Measurements from ENCODE around the gene REG4.

REG4 gene

DNA sequence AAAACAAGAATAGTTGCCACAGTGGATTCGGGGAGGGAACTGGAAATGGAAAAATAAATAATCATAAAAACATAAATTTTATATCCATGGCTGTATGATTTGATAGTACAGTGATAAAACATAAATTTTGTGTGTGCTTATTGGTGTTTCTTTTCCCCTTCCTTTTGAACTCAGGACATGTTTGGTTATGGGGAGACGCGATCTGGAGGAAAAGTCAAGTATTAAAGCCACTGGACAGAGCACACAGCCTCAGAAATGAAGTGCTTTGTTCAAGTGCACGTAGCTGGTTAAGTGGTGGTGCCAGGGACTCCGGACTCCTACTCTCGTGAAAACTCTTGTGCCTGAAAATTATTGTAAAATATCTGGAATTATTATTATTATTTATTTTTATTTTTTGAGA is 32.9 kb downstream of the REG4 start:
- H3K9me3 ChIP-seq (ENCODE audit: control insufficient read depth, insufficient read depth, low read length) = no peaks in the 10 kb centered on the region
- peaks cover 6% of the 10 kb centered on the region for H3K4me1 ChIP-seq (ENCODE audit: control insufficient read depth, insufficient read depth, low read length)
- no peaks in the 10 kb centered on the region for H3K27me3 ChIP-seq (ENCODE audit: control insufficient read depth, insufficient read depth, low read length)
- H3K9ac ChIP-seq (ENCODE audit: low read depth, low read length) = no peak overlapping the region
- no peak overlapping the region for H3K4me3 ChIP-seq (ENCODE audit: low read depth, low read length)
- no peaks in the 10 kb centered on the region for H3K36me3 ChIP-seq (ENCODE audit: control insufficient read depth, insufficient read depth, low read length)

DNA sequence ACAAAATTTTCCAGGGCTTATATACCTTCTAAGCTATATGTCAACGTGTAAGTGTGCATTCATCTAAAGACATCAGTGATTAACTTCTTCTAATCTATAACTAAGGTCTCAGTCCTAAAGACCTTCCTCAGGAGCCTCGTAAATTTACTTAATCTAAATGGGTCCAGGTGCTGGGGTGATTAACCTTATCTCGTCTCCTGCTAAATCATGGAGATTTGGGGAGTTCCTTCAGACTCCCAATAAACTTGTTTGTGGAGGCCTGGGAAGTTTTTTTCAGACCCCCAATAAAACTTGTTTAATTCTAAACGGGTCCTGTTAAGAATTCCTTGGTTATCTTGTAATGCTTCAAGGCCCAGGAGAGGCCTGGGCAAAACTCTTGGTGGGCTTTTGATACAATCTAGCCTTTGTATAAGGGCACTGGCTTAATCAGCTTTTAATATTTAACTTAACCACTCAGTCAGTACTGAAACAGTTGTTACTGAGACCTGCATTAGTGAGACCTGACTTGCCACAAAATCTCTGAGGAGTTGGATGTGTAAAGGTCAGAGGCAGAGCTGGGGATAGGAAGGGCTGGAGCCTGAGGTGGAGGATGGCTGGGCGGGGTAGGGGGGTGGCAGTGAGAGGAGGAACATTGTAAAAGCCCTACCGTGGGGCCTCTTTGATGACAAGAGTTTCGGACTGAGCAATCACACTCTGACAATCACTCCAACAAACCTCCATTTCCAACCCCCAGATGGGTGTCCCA is 36.3 kb downstream of the REG4 start:
- Histone ChIP-seq H3K9me3 (ENCODE audit: control insufficient read depth, insufficient read depth, low read length) (no peaks in the 10 kb centered on the region), H3K4me1 (ENCODE audit: control insufficient read depth, insufficient read depth, low read length) (peaks cover 14% of the 10 kb centered on the region), H3K4me3 (ENCODE audit: low read depth, low read length) (no peak overlapping the region), H3K36me3 (ENCODE audit: control insufficient read depth, insufficient read depth, low read length) (no peaks in the 10 kb centered on the region), H3K9ac (ENCODE audit: low read depth, low read length) (no peak overlapping the region), H3K27me3 (ENCODE audit: control insufficient read depth, insufficient read depth, low read length) (no peaks in the 10 kb centered on the region)

DNA sequence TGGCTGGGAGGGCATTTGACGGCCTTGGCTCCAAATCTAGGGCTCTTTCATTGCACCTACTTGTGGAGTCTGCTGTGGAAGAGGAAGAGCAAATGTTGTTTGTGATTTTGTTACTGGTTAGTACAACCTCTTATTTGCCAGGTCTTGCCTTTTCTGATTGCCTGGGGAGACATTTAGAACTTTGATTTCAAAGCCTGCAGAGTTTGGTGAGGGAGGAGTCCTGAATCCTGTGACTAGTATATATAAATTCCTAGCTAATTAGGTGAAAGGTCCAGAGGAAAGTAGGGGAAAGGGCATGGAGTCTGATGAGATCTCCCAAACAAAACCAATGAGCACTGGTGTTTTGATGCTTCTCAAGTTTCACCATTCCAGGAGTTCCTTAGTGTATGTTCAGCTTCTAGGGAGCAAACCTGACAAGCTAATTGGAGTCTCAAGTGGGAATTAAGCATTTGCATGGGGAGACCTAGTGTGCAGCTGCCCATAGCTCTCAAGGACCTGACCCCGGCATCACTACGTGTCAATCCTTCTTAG is 37.5 kb downstream of the REG4 start:
- H3K4me1 ChIP-seq (ENCODE audit: control insufficient read depth, insufficient read depth, low read length) = peaks cover 14% of the 10 kb centered on the region
- no peak overlapping the region for H3K4me3 ChIP-seq (ENCODE audit: low read depth, low read length)
- no peaks in the 10 kb centered on the region for H3K9me3 ChIP-seq (ENCODE audit: control insufficient read depth, insufficient read depth, low read length)
- H3K9ac ChIP-seq (ENCODE audit: low read depth, low read length) = no peak overlapping the region
- H3K27me3 ChIP-seq (ENCODE audit: control insufficient read depth, insufficient read depth, low read length) = no peaks in the 10 kb centered on the region
- no peaks in the 10 kb centered on the region for H3K36me3 ChIP-seq (ENCODE audit: control insufficient read depth, insufficient read depth, low read length)

DNA sequence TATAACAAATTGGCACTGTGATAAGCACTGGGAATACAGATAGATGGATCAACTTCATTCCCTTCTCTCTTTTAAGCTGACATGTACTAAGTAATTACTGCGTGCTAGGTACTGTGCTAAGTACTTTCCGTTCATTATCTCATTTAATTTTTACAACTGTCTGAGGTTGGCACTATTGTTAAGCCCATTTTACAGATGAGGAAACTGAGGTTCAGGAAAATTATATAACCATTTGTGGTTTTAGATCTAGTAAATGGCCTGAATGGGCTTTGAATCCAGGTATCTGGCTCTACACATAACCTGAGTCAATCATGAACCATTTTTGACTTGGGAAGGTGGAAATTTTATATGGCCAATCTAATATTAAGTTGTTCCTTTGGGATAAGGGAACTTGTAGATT is 39.0 kb downstream of the REG4 start:
- no peaks in the 10 kb centered on the region for H3K36me3 ChIP-seq (ENCODE audit: control insufficient read depth, insufficient read depth, low read length)
- no peak overlapping the region for H3K4me3 ChIP-seq (ENCODE audit: low read depth, low read length)
- no peaks in the 10 kb centered on the region for H3K27me3 ChIP-seq (ENCODE audit: control insufficient read depth, insufficient read depth, low read length)
- H3K4me1 ChIP-seq (ENCODE audit: control insufficient read depth, insufficient read depth, low read length) = peaks cover 14% of the 10 kb centered on the region
- no peak overlapping the region for H3K9ac ChIP-seq (ENCODE audit: low read depth, low read length)
- H3K9me3 ChIP-seq (ENCODE audit: control insufficient read depth, insufficient read depth, low read length) = no peaks in the 10 kb centered on the region

DNA sequence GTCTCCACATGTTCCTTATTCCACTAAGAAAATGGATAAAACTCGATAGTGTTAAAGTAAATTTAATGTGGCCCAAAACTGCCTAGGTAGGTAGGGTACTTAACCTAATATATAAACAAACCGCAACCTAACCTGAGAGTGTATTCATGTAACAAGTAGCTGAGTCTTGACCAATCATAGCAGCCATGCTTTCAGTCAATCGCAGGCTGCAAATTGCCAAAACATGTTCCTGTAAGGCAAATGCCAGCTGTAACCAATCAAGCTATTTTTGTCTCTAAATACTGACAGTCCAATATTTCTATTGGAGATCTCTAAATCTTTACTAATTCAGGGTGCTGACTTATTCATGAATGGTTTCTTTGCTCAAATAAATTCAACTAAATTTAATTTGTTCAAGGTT is 39.5 kb downstream of the REG4 start:
- Histone ChIP-seq H3K36me3 (ENCODE audit: control insufficient read depth, insufficient read depth, low read length) (no peaks in the 10 kb centered on the region), H3K9me3 (ENCODE audit: control insufficient read depth, insufficient read depth, low read length) (no peaks in the 10 kb centered on the region), H3K4me1 (ENCODE audit: control insufficient read depth, insufficient read depth, low read length) (peaks cover 14% of the 10 kb centered on the region), H3K27me3 (ENCODE audit: control insufficient read depth, insufficient read depth, low read length) (no peaks in the 10 kb centered on the region), H3K4me3 (ENCODE audit: low read depth, low read length) (no peak overlapping the region), H3K9ac (ENCODE audit: low read depth, low read length) (no peak overlapping the region)

DNA sequence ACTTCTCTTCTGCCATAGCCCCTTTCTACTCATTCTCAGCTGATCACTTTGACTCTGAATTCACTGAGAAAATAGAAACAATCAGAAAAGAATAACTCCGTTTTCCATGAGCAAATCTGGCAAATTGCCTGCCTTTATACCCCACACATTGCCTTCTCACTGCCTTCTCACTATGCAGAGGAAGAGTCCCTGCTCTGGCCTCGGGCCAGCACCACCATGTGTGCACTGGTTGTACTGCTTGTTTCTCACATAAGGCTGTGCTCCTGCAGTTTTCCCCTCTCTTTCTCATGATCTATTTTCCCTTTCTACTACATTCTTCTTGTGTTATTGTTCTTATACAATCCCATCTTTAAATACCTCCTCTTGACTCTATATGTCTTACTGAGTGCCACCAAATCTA is 40.2 kb downstream of the REG4 start:
- Histone ChIP-seq H3K9me3 (ENCODE audit: control insufficient read depth, insufficient read depth, low read length) (no peaks in the 10 kb centered on the region), H3K4me1 (ENCODE audit: control insufficient read depth, insufficient read depth, low read length) (peaks cover 14% of the 10 kb centered on the region), H3K27me3 (ENCODE audit: control insufficient read depth, insufficient read depth, low read length) (no peaks in the 10 kb centered on the region), H3K9ac (ENCODE audit: low read depth, low read length) (no peak overlapping the region), H3K36me3 (ENCODE audit: control insufficient read depth, insufficient read depth, low read length) (no peaks in the 10 kb centered on the region), H3K4me3 (ENCODE audit: low read depth, low read length) (no peak overlapping the region)

DNA sequence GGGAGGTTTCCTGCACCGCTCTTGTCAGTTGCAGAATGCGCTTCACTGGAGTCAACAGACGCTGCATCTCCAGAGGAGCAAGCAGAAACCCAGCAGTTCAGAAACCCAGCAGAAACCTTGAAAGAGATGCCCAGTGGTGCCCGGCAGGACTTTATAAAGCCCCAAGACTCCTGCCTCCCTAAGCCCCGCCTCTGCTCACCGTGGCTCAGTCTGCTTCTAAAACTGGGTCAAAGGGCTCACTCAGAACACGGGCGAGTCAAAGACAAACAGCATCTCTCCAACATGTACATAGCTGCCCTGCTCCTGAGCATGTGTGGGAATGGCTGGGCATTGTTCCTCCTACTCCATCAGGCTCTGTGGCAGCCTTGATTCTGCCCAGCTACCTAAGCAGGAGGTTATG is 42.5 kb downstream of the REG4 start, which contains the start of gene HMGCS2:
Gene HMGCS2 (minus strand): TSS at position 128 of the 400 bp plus-strand sequence. CDS start 61 bp downstream, at position 67.
- Histone ChIP-seq H3K27me3 (ENCODE audit: control insufficient read depth, insufficient read depth, low read length) (no peaks in the 10 kb centered on the region), H3K4me1 (ENCODE audit: control insufficient read depth, insufficient read depth, low read length) (peaks cover 11% of the 10 kb centered on the region), H3K4me3 (ENCODE audit: low read depth, low read length) (no peak within 1 kb of the TSS), H3K9me3 (ENCODE audit: control insufficient read depth, insufficient read depth, low read length) (no peaks in the 10 kb centered on the region), H3K9ac (ENCODE audit: low read depth, low read length) (no peak within 1 kb of the TSS), H3K36me3 (ENCODE audit: control insufficient read depth, insufficient read depth, low read length) (no peaks in the 10 kb centered on the region)

DNA sequence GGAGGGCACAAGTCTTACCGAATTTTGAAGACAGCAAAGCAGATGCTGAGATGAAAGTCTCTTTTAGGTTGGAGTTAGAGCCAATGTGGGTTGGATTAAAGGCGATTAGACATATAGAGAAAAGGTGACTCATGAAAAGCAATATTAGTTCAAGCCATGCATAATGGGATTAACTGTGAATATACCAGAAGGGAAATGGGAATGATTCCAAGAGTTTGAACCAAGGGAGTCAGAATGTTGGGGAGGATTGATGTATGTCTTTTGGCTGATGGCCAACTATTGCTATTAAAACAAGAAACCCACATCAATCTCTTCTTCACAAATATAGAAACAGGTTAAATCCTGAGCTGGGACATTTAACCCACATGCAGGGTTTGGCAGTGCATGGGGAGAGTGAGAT is 43.8 kb downstream of the REG4 start:
- H3K9me3 ChIP-seq (ENCODE audit: control insufficient read depth, insufficient read depth, low read length) = no peaks in the 10 kb centered on the region
- no peak overlapping the region for H3K4me3 ChIP-seq (ENCODE audit: low read depth, low read length)
- no peaks in the 10 kb centered on the region for H3K27me3 ChIP-seq (ENCODE audit: control insufficient read depth, insufficient read depth, low read length)
- no peaks in the 10 kb centered on the region for H3K4me1 ChIP-seq (ENCODE audit: control insufficient read depth, insufficient read depth, low read length)
- H3K9ac ChIP-seq (ENCODE audit: low read depth, low read length) = no peak overlapping the region
- no peaks in the 10 kb centered on the region for H3K36me3 ChIP-seq (ENCODE audit: control insufficient read depth, insufficient read depth, low read length)

DNA sequence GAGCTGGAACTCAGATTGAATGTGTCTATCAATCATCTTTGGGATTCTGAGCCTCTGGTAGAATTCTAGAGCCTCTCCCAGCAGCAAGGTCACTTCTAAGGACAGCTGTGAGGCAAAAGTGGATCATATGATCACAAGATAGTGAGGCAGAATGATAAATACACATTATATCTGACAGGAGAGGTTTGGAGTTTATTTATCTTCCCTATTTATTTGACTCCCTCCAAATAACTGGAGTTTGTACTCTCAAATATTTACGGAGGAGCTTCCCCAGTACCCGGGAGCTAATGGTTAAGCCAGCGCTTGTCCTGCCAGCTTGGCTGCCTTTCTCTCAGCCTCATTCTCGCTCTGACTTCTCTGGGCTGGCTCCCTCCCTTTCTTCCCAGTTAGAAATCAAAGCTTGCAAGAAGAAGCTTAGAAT is 44.9 kb downstream of the REG4 start:
- H3K9ac ChIP-seq (ENCODE audit: low read depth, low read length) = no peak overlapping the region
- H3K36me3 ChIP-seq (ENCODE audit: control insufficient read depth, insufficient read depth, low read length) = no peaks in the 10 kb centered on the region
- no peaks in the 10 kb centered on the region for H3K4me1 ChIP-seq (ENCODE audit: control insufficient read depth, insufficient read depth, low read length)
- H3K4me3 ChIP-seq (ENCODE audit: low read depth, low read length) = no peak overlapping the region
- no peaks in the 10 kb centered on the region for H3K9me3 ChIP-seq (ENCODE audit: control insufficient read depth, insufficient read depth, low read length)
- H3K27me3 ChIP-seq (ENCODE audit: control insufficient read depth, insufficient read depth, low read length) = no peaks in the 10 kb centered on the region

DNA sequence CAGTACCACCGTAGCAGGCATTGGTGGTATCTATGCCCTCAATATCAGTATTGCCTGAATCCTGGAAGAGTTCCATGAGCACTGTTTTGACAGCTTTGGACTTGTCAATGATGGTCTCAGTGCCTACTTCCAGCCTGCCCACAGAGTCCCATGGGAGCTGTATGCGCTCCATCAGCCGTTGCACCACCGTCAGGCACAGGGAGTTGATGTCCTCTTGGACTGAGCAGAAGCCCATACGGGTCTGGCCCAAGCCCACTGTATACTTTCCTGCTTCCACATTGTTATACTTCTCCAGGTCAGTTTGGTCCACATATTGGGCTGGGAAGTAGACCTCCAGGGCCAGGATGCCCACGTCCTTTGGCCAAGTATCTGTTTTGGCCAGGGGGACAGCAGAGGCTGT is 47.0 kb downstream of the REG4 start:
- no peaks in the 10 kb centered on the region for H3K36me3 ChIP-seq (ENCODE audit: control insufficient read depth, insufficient read depth, low read length)
- H3K4me1 ChIP-seq (ENCODE audit: control insufficient read depth, insufficient read depth, low read length) = no peaks in the 10 kb centered on the region
- no peaks in the 10 kb centered on the region for H3K9me3 ChIP-seq (ENCODE audit: control insufficient read depth, insufficient read depth, low read length)

DNA sequence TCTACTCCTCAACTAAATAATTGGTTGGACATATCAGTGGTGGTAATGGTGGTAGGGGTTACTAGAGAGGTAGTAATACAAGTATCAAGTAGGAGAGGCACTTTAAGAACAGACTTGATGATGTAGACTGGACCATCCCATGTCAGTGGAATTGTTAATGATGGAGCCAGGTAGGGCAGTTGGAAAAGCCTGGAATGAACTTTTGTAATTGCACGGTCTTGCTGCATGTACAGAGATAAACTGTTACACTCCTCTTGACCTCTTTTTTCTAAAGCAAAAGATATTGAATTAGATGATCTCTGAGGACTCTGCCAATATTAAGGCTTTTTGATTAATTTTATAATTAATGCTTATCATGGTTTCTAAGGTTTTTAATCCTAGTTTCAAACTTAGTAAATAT is 48.3 kb downstream of the REG4 start:
- no peaks in the 10 kb centered on the region for H3K27me3 ChIP-seq (ENCODE audit: control insufficient read depth, insufficient read depth, low read length)
- H3K36me3 ChIP-seq (ENCODE audit: control insufficient read depth, insufficient read depth, low read length) = no peaks in the 10 kb centered on the region
- no peak overlapping the region for H3K4me3 ChIP-seq (ENCODE audit: low read depth, low read length)
- no peaks in the 10 kb centered on the region for H3K4me1 ChIP-seq (ENCODE audit: control insufficient read depth, insufficient read depth, low read length)
- no peak overlapping the region for H3K9ac ChIP-seq (ENCODE audit: low read depth, low read length)
- H3K9me3 ChIP-seq (ENCODE audit: control insufficient read depth, insufficient read depth, low read length) = no peaks in the 10 kb centered on the region

More for the DNA sequence above, 47.0 kb downstream of the REG4 start:
- Histone ChIP-seq H3K27me3 (ENCODE audit: control insufficient read depth, insufficient read depth, low read length) (no peaks in the 10 kb centered on the region), H3K9ac (ENCODE audit: low read depth, low read length) (no peak overlapping the region), H3K4me3 (ENCODE audit: low read depth, low read length) (no peak overlapping the region)

DNA sequence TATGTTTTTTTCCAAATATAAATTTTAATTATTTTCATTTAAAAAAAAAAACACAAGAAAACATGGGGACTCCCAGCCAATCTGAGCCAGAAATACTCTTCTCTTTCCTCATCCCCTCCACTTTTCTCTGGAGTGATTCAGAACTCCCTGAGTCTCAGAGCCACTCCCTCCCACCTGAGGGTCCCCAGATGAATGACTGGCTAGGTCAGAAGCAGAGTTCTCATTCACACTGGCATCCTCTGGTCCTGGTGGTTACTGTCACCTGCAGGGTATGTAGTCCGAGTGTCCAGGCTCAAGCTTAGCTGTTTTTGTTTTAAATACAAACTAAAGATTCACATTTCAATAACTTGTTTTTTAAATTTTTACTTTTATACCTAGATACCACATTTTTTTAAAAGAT is 48.9 kb downstream of the REG4 start:
- no peaks in the 10 kb centered on the region for H3K27me3 ChIP-seq (ENCODE audit: control insufficient read depth, insufficient read depth, low read length)
- H3K4me1 ChIP-seq (ENCODE audit: control insufficient read depth, insufficient read depth, low read length) = no peaks in the 10 kb centered on the region
- no peaks in the 10 kb centered on the region for H3K9me3 ChIP-seq (ENCODE audit: control insufficient read depth, insufficient read depth, low read length)
- H3K9ac ChIP-seq (ENCODE audit: low read depth, low read length) = no peak overlapping the region
- no peaks in the 10 kb centered on the region for H3K36me3 ChIP-seq (ENCODE audit: control insufficient read depth, insufficient read depth, low read length)
- no peak overlapping the region for H3K4me3 ChIP-seq (ENCODE audit: low read depth, low read length)
